ENCODE results near the gene COL23A1. TPM values are rescaled to one million over a fixed set of nuclear protein-coding genes. Genes with fewer than 3 reads are reported as not detected.

Gene COL23A1
- total RNA-seq, 2 donors from 2014 or later = 5.5 to 6.0 TPM

DNA sequence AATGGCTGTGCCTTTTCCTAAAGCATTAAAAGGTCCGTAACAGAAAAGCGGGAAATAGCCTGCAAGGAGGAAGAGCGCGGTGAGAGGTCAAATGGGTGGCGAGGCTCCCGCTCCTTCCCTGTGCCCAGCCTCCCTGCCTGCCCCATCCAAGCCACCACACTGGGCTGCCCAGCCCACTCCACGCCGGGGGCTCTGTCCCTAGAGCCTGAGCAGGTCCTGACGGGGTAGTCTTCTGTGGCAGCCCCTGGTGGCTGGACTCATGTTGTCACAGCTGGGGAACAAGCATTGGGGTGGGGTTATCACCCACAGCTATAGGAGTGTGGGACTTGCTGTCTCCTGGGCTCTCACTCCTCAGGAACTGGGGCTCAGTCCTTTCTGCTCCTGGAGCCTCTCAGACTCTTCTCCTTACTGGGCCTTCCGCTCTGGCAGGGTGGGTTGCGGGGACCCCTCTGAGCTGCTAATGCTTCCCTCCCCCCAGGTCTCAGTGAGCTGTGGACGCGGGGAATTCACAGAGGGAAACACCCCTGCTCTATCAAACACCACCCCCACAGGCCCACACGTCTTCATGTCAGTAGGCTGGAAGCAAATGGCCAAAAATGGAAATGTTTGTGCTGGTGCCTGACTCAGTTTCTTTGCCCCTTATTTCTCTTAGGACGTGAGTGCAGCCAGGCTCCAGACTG, 205.2 kb downstream of the COL23A1 start:
- intact Hi-C loops (cut with DNase I) = no loop called here
- no peak for ATAC-seq
- DNase-seq = peak; percentile 11

DNA sequence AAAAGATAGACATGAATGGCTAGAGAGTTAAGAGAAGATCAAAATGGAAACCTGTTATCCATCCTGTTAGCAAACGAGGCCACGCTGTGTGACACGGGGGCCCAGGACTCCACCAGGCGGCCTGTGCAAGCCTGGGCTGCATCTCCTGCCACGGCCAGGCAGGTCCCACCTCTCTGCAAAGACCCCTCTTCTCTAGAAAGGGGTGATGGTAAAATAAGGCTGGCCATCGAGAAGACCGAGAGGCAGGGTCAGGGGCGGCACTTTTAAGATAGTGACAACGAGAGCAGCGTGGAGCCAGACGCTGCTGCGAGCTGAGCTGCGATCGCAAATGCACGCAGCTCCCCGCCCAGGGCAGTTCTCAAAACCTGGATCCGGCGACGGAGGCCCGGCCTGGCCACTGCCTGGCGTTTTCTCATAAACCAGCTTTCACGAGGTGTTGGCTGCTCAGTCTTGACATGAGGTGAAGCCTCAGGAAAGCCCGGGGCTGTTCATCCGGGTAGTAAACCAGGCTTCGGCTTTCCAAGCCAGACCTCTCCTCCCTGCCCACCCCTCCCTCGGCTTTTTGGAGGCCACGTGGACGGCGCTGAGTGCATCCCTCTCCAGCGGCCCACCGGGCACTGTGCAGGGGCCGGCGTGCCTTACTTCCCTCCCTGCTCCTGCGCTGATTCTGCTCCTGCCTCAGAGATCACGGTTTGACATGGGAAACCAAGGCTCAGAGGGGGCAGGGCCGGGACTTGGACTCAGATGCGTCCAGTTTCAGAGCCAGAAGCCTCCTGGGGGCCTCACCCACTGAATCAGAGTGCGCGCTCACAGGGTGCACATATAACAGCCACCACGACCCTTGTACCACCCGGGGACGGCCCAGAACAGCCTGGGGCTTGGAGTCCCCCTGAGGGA, 206.0 kb downstream of the COL23A1 start:
- ATAC-seq (peak; percentile 46 to 71), DNase-seq (peak; percentile 41)
- intact Hi-C loops (cut with DNase I) = no loop called here

DNA sequence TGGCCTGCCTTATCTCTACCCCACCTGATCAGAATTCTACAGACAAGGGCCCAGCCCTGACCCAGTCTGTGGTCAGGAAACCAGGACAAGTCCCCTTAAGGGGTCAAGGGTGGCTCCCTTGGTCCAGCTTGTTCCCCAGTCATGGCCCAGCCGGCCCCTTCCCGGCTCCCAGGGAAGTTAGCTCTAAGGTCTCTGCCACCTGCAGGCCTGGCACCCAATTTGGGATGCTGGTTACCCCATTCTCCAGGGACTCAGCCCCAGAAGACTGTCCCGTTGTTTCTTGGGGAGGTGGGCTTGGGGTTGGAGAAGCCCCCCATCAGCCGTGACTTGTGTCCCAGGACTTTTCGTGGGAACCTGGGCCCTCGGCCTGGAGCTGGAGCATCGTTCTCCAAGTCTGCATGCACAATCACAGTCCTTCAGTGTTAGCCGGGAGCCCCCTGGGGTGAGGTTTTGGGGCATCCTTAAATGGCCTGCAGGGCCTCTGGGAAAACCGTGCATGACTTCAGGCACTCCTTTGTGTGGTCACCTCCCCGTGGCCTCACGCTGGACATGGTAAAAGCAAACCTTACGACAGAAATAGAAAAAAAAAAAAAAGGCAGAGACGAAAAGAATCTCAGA, 206.8 kb downstream of the COL23A1 start:
- intact Hi-C loops (cut with DNase I) = no loop called here
- DNase-seq (peak; percentile 7), ATAC-seq (no peak)

GRCh38 chr5:178382754-178383164, 207.4 kb downstream of the COL23A1 start:
- intact Hi-C loops (cut with DNase I) = no loop called here
- peak; percentile 14 for DNase-seq
- no peak for ATAC-seq

GRCh38 chr5:178381921-178382695, 208.1 kb downstream of the COL23A1 start:
- DNase-seq (peak; percentile 4), ATAC-seq (no peak)

DNA sequence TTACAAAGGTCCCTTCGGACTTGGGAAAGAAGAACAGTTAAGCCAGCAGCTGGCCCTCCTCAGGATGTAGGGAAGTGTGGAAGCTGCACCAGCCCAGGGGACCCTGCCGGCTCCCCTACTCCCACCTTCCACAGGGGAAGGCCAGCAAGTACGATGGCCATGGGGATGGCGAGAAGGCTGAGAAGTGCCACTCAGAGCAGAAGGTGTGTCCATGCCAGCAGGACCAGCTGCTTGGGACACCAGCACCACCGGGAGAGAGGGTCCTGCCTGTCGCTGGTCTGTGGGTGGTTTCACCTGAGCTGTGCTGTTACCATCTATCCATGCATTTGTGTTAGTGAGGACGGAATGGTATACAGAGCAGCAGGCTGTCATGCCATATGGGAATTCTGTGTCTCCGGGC, 209.0 kb downstream of the COL23A1 start:
- intact Hi-C loops (cut with DNase I) = no loop called here
- ATAC-seq = no peak

More at GRCh38 chr5:178381921-178382695, 208.1 kb downstream of the COL23A1 start:
- intact Hi-C loops (cut with DNase I) = no loop called here

GRCh38 chr5:178380541-178381074, 209.6 kb downstream of the COL23A1 start:
- ATAC-seq (no peak), DNase-seq (peak; percentile 9)
- intact Hi-C loops (cut with DNase I) = no loop called here

More for the DNA sequence above, 209.0 kb downstream of the COL23A1 start:
- peak; percentile 5 for DNase-seq

DNA sequence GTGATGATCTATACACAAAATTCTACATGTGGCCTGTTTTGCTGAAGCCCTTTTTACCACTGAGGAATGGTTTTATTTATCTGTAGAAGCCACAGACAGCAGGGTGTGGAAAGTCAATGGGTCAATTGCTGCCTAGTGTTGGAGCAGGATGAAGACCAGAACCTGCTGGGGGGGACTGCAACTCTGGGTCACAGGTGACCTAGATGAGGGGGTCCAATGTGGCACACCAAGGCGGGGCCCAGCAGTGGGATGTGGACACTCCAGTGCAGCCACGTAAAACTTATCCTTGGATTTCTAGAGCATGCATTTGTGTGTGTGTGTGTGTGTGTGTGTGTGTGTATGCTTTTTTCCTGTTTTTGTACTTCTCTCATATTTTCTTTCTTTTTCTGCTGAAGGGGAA, 210.1 kb downstream of the COL23A1 start:
- ATAC-seq (no peak), DNase-seq (peak; percentile 5)
- intact Hi-C loops (cut with DNase I) = no loop called here

DNA sequence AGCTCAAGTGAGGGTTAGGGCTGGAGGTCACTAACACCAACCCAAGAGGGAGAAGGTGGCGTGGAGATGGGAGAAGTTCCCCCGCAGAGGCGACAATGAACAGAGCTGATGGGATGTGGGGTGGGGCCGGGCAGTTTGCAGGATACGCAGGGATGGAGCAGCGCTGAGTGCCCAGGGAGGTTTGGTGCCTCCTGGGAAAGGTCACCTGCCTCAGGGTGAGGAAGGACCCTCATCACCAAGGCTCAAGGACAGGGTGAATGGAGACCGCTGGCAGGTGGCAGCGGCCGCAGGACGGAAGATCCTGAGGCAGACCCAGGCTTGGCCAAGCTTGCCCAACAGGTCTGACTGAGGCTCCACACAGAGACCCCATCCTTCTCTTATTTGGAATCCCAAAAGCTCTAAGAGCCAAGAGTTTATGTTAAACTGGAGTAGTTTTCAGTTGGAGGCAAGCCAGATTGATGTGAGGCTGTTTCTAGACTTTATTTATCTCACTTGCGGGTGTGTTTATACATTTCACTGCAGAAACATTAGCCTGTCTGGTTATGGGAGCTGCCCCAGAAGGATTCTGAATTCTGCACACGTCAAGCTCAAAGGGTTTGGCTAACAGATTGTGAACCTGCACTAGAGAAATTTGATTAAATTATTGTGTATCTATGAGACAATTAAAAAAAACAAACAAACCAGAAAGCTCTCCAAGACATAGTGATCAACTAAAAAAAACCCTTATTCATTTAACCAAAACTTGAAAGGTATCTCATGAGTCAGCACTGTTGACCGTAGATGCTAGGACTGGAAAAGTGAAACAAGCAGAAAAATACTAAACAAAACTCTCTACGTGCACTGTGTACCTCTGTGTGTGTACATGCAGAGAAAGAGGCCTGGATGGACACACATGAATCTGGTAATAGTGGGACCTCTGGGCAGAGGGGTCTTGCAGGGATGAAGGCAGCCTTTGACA, 211.4 kb downstream of the COL23A1 start:
- peak; percentile 8 for DNase-seq
- intact Hi-C loops (cut with DNase I) = no loop called here

DNA sequence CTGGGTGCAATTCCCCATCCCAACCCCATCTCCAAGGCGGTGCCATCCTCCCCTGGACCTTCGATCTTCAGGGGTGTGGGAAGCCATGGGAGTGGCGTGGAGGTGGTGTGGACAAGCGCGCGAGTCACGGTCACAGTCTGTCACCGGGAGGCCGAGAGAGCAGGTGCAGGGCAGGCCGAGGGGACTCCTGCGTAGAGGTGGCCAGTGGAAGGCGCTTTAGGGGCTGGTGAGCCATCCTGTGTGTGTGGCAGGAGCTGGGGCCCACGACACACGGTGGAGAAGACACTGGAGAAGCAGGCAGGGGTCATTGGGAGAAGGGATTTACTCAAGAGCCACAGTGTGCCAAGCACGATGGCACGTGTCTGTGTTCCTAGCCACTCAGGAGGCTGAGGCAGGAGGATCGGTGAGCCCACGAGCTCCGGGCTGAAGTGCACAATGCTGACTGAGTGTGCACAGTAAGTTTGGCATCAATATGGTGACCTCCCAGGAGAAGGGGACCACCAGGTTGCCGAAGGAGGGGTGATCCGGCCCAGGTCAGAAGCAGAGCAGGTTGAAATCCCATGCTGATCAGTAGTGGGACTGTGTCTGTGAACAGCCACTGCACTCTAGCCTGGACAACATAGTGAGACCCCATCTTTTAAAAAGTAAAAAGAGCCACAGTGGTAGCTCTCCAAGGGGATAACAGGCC, 212.5 kb downstream of the COL23A1 start:
- DNase-seq (peak; percentile 18), ATAC-seq (no peak)
- intact Hi-C loops (cut with DNase I) = no loop called here

More for the DNA sequence above, 211.4 kb downstream of the COL23A1 start:
- no peak for ATAC-seq

DNA sequence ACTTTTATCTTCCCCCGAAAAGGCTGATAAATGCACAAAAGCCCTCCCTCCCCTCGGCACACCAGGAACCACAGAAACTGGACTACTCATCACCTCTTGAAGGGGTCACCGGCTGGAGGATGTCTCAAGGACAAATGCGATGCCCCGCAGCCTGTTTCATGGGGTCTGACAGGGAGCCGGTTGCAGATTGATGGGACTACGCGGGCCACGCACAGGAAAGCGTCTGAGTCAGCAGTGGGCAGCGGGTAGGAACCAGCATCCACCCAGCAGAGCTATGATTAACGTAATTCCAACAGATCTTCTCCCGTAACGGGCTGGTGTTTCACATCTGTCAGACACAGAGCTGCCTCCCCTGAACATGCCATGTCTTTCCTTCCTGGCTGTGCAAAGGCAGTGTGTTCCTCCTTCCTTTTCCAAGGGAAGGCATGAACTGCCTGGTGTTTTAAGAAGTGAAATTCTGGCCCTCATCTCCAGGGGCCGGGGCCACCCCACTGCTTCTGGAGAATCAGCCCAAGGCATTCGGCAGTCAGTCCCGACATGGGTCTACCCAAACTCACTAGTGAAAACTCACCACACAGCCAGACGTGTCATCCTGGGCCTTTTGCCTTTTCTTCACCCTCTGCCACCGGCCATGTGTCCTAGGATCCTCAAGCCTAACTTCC, 213.1 kb downstream of the COL23A1 start:
- intact Hi-C loops (cut with DNase I) = no loop called here
- ATAC-seq (no peak), DNase-seq (peak; percentile 18)

GRCh38 chr5:178375348-178375747, 214.8 kb downstream of the COL23A1 start:
- no peak for DNase-seq
- intact Hi-C loops (cut with DNase I) = no loop called here

GRCh38 chr5:178373711-178374110, 216.5 kb downstream of the COL23A1 start:
- DNase-seq = no peak
- ATAC-seq = no peak
- intact Hi-C loops (cut with DNase I) = no loop called here

More at GRCh38 chr5:178375348-178375747, 214.8 kb downstream of the COL23A1 start:
- no peak for ATAC-seq

- intact Hi-C loops (cut with DNase I) = no loop called here
- DNase-seq (peak; percentile 46), ATAC-seq (peak; percentile 48 to 51)
Measured at GRCh38 chr5:178372142-178372571, 218.0 kb downstream of the COL23A1 start.

- ATAC-seq = peak; percentile 33 to 38
Measured at GRCh38 chr5:178371362-178372111, 218.7 kb downstream of the COL23A1 start.

GRCh38 chr5:178370102-178370501, 220.1 kb downstream of the COL23A1 start:
- ATAC-seq (no peak), DNase-seq (no peak)
- intact Hi-C loops (cut with DNase I) = no loop called here

More at GRCh38 chr5:178371362-178372111, 218.7 kb downstream of the COL23A1 start:
- no peak for DNase-seq
- intact Hi-C loops (cut with DNase I) = no loop called here
